Erythroblast (primary cell): ENCODE results near the gene TGM2.

Experiments
- GATA1 ChIP-seq: IDR thresholded peaks from 2 replicates; pipeline ENCODE4 v1.6.1; 2011; ENCODE audit warnings: low read depth, mild to moderate bottlenecking, control low read depth, low read length, moderate library complexity
- POLR2A ChIP-seq: IDR thresholded peaks from 2 replicates; pipeline ENCODE4 v1.6.1; 2011; ENCODE audit warnings: mild to moderate bottlenecking, low read length

- TF ChIP-seq POLR2A (no peak), GATA1 (no peak)
Measured at GRCh38 chr20:38132156-38132909, 32.7 kb downstream of the TGM2 start.
